RWPE1 (cell line): Measurements from ENCODE around the gene CFAP20.
A peak's percentile ranks its signal among the peaks of the same experiment; 100 is the strongest.

ENCODE experiments used
- CTCF ChIA-PET: fragments of 350-600 bp; sonication (Branson Sonifier 250); formaldehyde crosslinking; extraction: SDS; loops from one replicate; lab custom pipeline; 2021; lab: Yijun Ruan, JAX
- POLR2A ChIA-PET: fragments of 400-600 bp; formaldehyde crosslinking; extraction: SDS; loops from one replicate; lab custom pipeline; 2020; ENCODE audit warnings: antibody characterized with exemption; ENCODE audit not compliant: low non-redundant PET; lab: Yijun Ruan, JAX
- DNase-seq: peaks from one replicate; pipeline ENCODE4 v3.0.0; 2012; ENCODE audit warnings: low spot score
- H3K27ac ChIP-seq: fragments of 450-650 bp; 2 replicates; pipeline ENCODE4 v1.5.1; 2017
- TF ChIP-seq, protein P1 (sequence below): fragments of 450-650 bp; conservative IDR thresholded peaks from 2 replicates; pipeline ENCODE4 v1.5.1; 2017; ENCODE audit warnings: low read depth, mild to moderate bottlenecking

The CFAP20 gene

GRCh38 chr16:58148099-58148498, 18.9 kb upstream of the CFAP20 start:
- TF ChIP-seq, protein P1, sequence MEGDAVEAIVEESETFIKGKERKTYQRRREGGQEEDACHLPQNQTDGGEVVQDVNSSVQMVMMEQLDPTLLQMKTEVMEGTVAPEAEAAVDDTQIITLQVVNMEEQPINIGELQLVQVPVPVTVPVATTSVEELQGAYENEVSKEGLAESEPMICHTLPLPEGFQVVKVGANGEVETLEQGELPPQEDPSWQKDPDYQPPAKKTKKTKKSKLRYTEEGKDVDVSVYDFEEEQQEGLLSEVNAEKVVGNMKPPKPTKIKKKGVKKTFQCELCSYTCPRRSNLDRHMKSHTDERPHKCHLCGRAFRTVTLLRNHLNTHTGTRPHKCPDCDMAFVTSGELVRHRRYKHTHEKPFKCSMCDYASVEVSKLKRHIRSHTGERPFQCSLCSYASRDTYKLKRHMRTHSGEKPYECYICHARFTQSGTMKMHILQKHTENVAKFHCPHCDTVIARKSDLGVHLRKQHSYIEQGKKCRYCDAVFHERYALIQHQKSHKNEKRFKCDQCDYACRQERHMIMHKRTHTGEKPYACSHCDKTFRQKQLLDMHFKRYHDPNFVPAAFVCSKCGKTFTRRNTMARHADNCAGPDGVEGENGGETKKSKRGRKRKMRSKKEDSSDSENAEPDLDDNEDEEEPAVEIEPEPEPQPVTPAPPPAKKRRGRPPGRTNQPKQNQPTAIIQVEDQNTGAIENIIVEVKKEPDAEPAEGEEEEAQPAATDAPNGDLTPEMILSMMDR = no peak
- CTCF ChIA-PET = no interaction called here
- H3K27ac ChIP-seq = no peak overlapping the region
- DNase-seq = no peak
- POLR2A ChIA-PET = no interaction called here

DNA sequence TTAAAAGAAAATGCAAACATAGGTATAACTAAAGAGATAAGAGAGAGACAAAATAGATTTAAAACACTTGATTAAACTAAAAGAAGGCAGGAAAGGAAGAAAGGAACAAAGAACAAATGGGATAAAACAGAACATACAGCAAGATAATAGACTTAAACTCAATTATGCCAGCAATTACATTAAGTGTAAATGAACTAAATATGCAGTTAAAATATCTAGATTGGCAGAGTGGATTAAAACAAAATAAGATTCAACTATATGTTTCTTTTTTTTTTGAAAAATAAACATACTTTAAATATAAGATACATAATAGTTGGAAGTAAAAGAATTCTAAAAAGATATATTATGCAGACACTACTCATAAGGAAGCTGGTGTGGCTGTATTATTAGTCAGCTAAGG, 9.7 kb upstream of the CFAP20 start:
- CTCF ChIA-PET = no interaction called here
- POLR2A ChIA-PET = no interaction called here

DNA sequence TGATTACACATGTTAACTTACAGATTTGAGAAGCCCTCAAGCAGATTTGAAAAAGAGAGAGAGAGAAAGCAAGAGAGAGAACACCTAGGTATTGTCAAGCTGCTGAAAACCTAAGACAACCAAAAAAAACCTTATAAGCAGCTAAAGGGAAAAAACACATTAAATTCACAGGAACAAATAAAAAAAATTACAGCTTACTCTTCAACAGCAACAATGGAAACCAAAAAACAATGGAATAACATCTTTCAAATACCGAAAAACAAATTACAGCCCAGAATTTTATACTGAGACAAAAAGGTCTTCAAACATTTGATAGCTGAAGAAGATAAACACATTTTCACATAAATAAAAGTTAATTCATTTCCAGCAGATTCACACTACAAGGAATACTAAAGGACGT, 8.4 kb upstream of the CFAP20 start:
- CTCF ChIA-PET = interaction anchor here (0.6 kb wide), 1 partner anchor 30 kb away, joined by 4 read pairs; no protein-coding TSS in a partner anchor
- H3K27ac ChIP-seq = no peak overlapping the region
- TF ChIP-seq, protein P1 = no peak
- POLR2A ChIA-PET = no interaction called here
- DNase-seq = no peak

More for the DNA sequence above, 9.7 kb upstream of the CFAP20 start:
- no peak for DNase-seq
- TF ChIP-seq, protein P1 = no peak
- H3K27ac ChIP-seq = no peak overlapping the region

DNA sequence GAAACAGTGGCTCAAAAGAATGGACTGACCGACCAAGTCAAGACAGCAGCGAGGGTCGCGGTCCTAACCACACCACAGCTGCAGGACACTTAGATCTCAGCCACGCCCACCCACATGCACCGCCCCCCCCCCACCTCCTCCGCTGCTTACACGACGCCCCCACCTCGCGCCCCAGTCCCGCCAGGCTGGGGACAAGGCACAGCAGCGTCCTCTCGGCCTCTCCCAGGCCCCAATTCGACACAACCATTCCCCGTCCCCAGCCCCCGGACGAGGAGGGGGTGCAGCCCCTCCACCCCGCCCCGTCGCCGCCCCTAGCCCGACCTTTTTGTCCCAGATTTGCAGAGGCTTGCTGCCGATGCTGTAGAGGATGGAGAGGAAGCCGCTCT, 477 bp downstream of the CFAP20 start:
- DNase-seq = no peak
- ChIA-PET CTCF (interaction anchor here (0.5 to 1.2 kb wide), 5 partner anchors 16 to 527 kb away, joined by 3 to 5 read pairs (median 3); no protein-coding TSS in a partner anchor), POLR2A (no interaction called here)
- peak overlapping the region; percentile 88 for H3K27ac ChIP-seq
- TF ChIP-seq, protein P1 = no peak

DNA sequence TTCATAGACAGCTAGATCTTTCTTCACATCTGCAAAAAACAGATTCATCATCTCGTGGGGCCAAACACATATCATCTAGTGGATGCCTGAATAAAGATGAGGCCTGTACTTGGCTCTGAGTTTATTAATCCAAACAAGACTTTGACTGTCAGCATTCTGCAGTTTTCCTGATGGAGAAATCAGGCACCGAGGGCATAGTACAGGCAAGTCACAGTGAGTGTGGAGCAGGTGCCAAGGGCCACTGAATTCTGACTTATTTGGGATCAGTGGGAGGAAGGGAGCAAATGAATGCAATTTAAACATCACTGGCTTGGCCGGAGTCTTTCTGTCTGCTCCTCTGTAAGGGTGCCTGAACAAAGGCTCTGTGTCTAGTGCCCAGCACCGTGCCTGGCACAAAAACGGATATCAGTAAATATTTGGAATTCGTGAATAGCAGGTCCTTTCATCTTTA, 975 bp downstream of the CFAP20 start:
- CTCF ChIA-PET = interaction anchor here (0.7 to 1.4 kb wide), 2 partner anchors 102 to 526 kb away, joined by 3 to 5 read pairs; partner anchors contain the start of gene MMP15
- no peak for DNase-seq
- TF ChIP-seq, protein P1 = no peak
- peak overlapping the region; percentile 88 for H3K27ac ChIP-seq
- POLR2A ChIA-PET = no interaction called here

- DNase-seq = no peak
- ChIA-PET POLR2A (interaction anchor here (0.7 kb wide), 1 partner anchor 546 kb away, joined by 3 read pairs; no protein-coding TSS in a partner anchor), CTCF (interaction anchor here (1.4 kb wide), 1 partner anchor 101 kb away, joined by 5 read pairs; the partner anchor contains the start of gene MMP15)
- no peak overlapping the region for H3K27ac ChIP-seq
- TF ChIP-seq, protein P1 = no peak
These were observed 1.5 kb downstream of the CFAP20 start for GRCh38 chr16:58127634-58128033.
